ENCODE measurements around the gene NCAPD3. TPM values are rescaled to one million over a fixed set of nuclear protein-coding genes. Genes with fewer than 3 reads are reported as not detected.

The NCAPD3 gene
- total RNA-seq, 1 experiment from 2014 or later: 49.6 TPM

DNA sequence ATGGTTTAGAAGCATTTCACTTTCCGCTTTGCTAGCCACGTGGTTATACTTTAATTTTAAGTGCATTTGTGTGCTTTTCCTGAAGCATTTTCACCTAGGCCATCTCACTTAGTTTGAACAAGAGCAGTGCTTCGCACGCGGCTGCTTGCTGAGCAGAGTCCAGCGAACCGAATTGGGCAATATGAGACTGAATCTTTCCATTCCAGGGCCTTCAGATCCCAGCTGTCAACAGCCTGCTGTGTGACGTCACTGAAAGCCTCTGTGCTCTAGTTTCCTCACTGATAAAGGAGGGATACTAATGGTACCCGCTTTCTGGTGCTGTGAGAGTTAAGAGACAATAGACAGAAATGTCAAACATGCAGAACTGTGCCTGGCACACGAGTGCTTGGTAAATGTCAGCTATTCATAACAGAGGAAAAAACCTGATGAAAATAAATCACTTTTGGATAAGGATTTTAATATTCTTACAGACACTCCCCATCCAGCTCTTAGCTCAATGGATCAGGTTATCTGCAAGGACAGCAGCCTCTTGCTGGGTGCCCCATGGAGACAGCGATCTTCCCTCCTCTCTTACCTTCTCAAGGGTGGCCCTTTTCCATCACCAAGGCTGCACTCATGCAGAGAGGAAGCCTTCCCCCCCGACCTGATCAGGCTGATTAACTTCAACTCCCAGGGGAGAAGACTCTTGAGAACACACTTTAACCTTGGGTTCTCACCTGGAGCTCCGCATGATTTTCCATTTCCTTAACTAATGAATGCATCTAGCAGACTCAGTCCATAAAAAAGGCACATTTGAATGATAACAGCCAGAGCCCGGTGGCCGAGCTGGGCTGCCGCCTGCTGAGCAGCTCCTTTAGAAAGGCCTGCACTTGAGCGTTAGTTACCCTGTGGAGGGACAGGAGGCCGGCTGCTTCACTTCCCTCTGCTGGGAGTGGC, 48.9 kb upstream of the NCAPD3 start:
- BruUV-seq (replicated peaks): no TSS peak
- no peaks in the 10 kb centered on the region for H3K27me3 ChIP-seq (ENCODE audit: insufficient read depth, low read depth)
- POLR2A ChIA-PET (ENCODE audit: unreplicated experiment): no interaction called here

DNA sequence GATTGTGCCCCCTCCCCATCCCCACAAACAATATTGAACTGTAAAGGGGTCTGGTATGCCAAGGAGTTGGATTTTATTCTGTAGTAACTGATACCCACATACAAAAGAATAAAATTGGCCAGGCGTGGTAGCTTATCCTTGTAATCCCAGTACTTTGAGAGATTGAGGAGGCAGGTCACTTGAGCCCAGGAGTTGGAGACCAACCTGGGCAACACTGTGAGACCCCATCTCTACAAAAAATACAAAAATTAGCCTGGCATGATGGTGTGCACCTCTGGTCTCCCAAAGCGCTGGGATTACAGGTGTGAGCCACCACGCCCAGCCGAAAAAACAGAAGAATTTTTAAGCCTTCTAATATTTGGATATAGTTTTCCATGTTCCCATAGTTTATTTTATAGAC, 48.2 kb upstream of the NCAPD3 start:
- intact Hi-C loops (cut with micrococcal nuclease; ENCODE audit: unreplicated experiment): no loop called here
- Histone ChIP-seq H3K27me3 (ENCODE audit: insufficient read depth, low read depth) (no peaks in the 10 kb centered on the region), H3K4me3 (no peak overlapping the region), H3K79me2 (ENCODE audit: low read depth) (no peaks in the 10 kb centered on the region), H2AFZ (no peak overlapping the region), H3K36me3 (ENCODE audit: low read depth) (no peaks in the 10 kb centered on the region), H3K4me1 (replicated peaks; ENCODE audit: insufficient read depth) (peaks cover 14% of the 10 kb centered on the region), H3K9me3 (ENCODE audit: insufficient read depth, low read depth) (no peaks in the 10 kb centered on the region), H3K27ac (no peak overlapping the region), H3K4me2 (no peak overlapping the region), H3K9me2 (ENCODE audit: insufficient read depth) (no peaks in the 10 kb centered on the region), H4K20me1 (ENCODE audit: insufficient read depth) (no peaks in the 10 kb centered on the region), H3F3A (ENCODE audit: insufficient read depth, low read depth) (peaks cover 16% of the 10 kb centered on the region)
- no TSS peak for BruUV-seq (replicated peaks)
- ChIA-PET CTCF (no interaction called here), POLR2A (ENCODE audit: unreplicated experiment) (no interaction called here)
- TF ChIP-seq, protein P1, sequence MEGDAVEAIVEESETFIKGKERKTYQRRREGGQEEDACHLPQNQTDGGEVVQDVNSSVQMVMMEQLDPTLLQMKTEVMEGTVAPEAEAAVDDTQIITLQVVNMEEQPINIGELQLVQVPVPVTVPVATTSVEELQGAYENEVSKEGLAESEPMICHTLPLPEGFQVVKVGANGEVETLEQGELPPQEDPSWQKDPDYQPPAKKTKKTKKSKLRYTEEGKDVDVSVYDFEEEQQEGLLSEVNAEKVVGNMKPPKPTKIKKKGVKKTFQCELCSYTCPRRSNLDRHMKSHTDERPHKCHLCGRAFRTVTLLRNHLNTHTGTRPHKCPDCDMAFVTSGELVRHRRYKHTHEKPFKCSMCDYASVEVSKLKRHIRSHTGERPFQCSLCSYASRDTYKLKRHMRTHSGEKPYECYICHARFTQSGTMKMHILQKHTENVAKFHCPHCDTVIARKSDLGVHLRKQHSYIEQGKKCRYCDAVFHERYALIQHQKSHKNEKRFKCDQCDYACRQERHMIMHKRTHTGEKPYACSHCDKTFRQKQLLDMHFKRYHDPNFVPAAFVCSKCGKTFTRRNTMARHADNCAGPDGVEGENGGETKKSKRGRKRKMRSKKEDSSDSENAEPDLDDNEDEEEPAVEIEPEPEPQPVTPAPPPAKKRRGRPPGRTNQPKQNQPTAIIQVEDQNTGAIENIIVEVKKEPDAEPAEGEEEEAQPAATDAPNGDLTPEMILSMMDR (conservative IDR thresholded peaks at IDR 0.05): no peak
- TF ChIP-seq EZH2 (IDR thresholded peaks at IDR 0.05; ENCODE audit: low read depth): no peak
- no peak for DNase-seq

More for the DNA sequence above, 48.9 kb upstream of the NCAPD3 start:
- TF ChIP-seq EZH2 (IDR thresholded peaks at IDR 0.05; ENCODE audit: low read depth): no peak
- TF ChIP-seq, protein P1 (conservative IDR thresholded peaks at IDR 0.05): no peak
- Histone ChIP-seq H3K27ac (no peak overlapping the region), H4K20me1 (ENCODE audit: insufficient read depth) (no peaks in the 10 kb centered on the region), H3F3A (ENCODE audit: insufficient read depth, low read depth) (peaks cover 9% of the 10 kb centered on the region; the same call in 1 of the 2 replicates), H3K79me2 (ENCODE audit: low read depth) (no peaks in the 10 kb centered on the region), H3K4me3 (no peak overlapping the region), H2AFZ (no peak overlapping the region), H3K4me1 (replicated peaks; ENCODE audit: insufficient read depth) (peaks cover 8% of the 10 kb centered on the region), H3K9me3 (ENCODE audit: insufficient read depth, low read depth) (no peaks in the 10 kb centered on the region), H3K9me2 (ENCODE audit: insufficient read depth) (no peaks in the 10 kb centered on the region), H3K4me2 (no peak overlapping the region), H3K36me3 (ENCODE audit: low read depth) (no peaks in the 10 kb centered on the region)
- intact Hi-C loops (cut with micrococcal nuclease; ENCODE audit: unreplicated experiment): no loop called here
- no peak for DNase-seq
- CTCF ChIA-PET: interaction anchor here (0.7 kb wide), 1 partner anchor 19 kb away, joined by 4 read pairs; the partner anchor contains the start of gene ACAD8

DNA sequence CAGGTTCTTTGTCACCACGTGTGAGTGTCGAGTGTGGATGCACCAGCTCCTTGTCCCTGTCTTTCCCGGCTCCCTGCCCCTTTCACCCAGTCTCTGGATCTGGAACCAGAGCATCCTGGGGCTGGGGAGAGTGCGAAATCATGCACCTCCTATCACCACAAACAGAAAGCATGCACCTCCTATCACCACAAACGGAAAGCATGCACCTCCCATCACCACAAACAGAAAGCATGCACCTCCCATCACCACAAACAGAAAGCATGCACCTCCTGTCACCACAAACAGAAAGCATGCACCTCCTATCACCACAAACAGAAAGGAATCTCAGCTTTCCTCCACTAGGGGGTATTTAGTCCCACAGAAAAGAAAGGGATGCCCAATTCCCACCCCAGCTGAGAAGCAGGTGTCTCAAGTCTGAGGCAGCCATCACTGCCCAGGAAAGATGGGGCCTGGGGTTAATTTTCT, 46.5 kb upstream of the NCAPD3 start:
- Histone ChIP-seq H3K27me3 (ENCODE audit: insufficient read depth, low read depth) (no peaks in the 10 kb centered on the region), H3K4me3 (no peak overlapping the region), H3K9me3 (ENCODE audit: insufficient read depth, low read depth) (no peaks in the 10 kb centered on the region; the same call in 1 of the 2 replicates), H3K9me2 (ENCODE audit: insufficient read depth) (no peaks in the 10 kb centered on the region), H3F3A (ENCODE audit: insufficient read depth, low read depth) (peaks cover 32% of the 10 kb centered on the region), H3K4me2 (no peak overlapping the region), H3K4me1 (replicated peaks; ENCODE audit: insufficient read depth) (peaks cover 31% of the 10 kb centered on the region), H4K20me1 (ENCODE audit: insufficient read depth) (no peaks in the 10 kb centered on the region), H2AFZ (no peak overlapping the region), H3K79me2 (ENCODE audit: low read depth) (no peaks in the 10 kb centered on the region), H3K36me3 (ENCODE audit: low read depth) (no peaks in the 10 kb centered on the region), H3K27ac (no peak overlapping the region)
- ChIA-PET CTCF (no interaction called here), POLR2A (ENCODE audit: unreplicated experiment) (no interaction called here)
- intact Hi-C loops (cut with micrococcal nuclease; ENCODE audit: unreplicated experiment): no loop called here
- TF ChIP-seq EZH2 (IDR thresholded peaks at IDR 0.05; ENCODE audit: low read depth): no peak
- TF ChIP-seq, protein P1 (conservative IDR thresholded peaks at IDR 0.05): peak; percentile 59
- no peak for DNase-seq
- BruUV-seq (replicated peaks): no TSS peak
